Calu3 (cell line): ENCODE results near the gene CTNNBL1. TPM values are rescaled to one million over a fixed set of nuclear protein-coding genes. Genes with fewer than 3 reads are reported as not detected.

Source experiments
- BruUV-seq: library from RNA; stranded (reverse); fragments of 400-500 nt; replicated peaks from 2 replicates; lab custom pipeline; 2021; lab: Mats Ljungman, UMichigan
- CTCF ChIA-PET: fragments of 300-600 bp; sonication (Branson Sonifier 250); formaldehyde crosslinking; loops from one replicate; lab custom pipeline; 2022; ENCODE audit warnings: antibody characterized with exemption; lab: Charles Lee
- DNase-seq: peaks from one replicate; pipeline ENCODE4 v3.0.0; 2022
- H3K27ac Mint-ChIP-seq: one replicate; pipeline ENCODE4 v1.8.0; 2022; ENCODE audit warnings: mixed read lengths; ENCODE audit not compliant: unreplicated experiment
- H3K27me3 Mint-ChIP-seq: one replicate; pipeline ENCODE4 v1.8.0; 2022; ENCODE audit warnings: mixed read lengths; ENCODE audit not compliant: unreplicated experiment
- H3K36me3 Mint-ChIP-seq: one replicate; pipeline ENCODE4 v1.8.0; 2022; ENCODE audit warnings: mild to moderate bottlenecking, moderate library complexity, mixed read lengths; ENCODE audit not compliant: insufficient read depth, unreplicated experiment
- H3K4me1 Mint-ChIP-seq: one replicate; pipeline ENCODE4 v1.8.0; 2022; ENCODE audit warnings: mild to moderate bottlenecking, low read depth, mixed read lengths; ENCODE audit not compliant: unreplicated experiment
- H3K4me3 Mint-ChIP-seq: one replicate; pipeline ENCODE4 v1.8.0; 2022; ENCODE audit warnings: mild to moderate bottlenecking, low read depth, moderate library complexity, mixed read lengths; ENCODE audit not compliant: unreplicated experiment
- H3K9me3 Mint-ChIP-seq: one replicate; pipeline ENCODE4 v1.8.0; 2022; ENCODE audit warnings: low read depth, mixed read lengths; ENCODE audit not compliant: unreplicated experiment
- intact Hi-C: fragments of 100-400 bp; cut with micrococcal nuclease; formaldehyde crosslinking; loops from one replicate; pipeline ENCODE4 v1.10.0; 2022; ENCODE audit not compliant: unreplicated experiment
- total RNA-seq: library from RNA; stranded (reverse); gene quantifications from 2 replicates; pipeline ENCODE4 v1.2.3, GENCODE V29; 2022
- TF ChIP-seq, protein P1 (sequence below): fragments of 200-600 bp; IDR thresholded peaks from one replicate; pipeline ENCODE4 v1.8.0; 2022; ENCODE audit warnings: antibody characterized with exemption; ENCODE audit not compliant: unreplicated experiment

Gene CTNNBL1
- total RNA-seq, 1 experiment from 2014 or later = 106 TPM

GRCh38 chr20:37808233-37809070 is 114.6 kb downstream of the CTNNBL1 start:
- H3K36me3 Mint-ChIP-seq = peaks cover 11% of the 10 kb centered on the region
- no TSS peak for BruUV-seq
- DNase-seq = no peak
- intact Hi-C loops = no loop called here
- H3K27ac Mint-ChIP-seq = no peak overlapping the region
- TF ChIP-seq, protein P1, sequence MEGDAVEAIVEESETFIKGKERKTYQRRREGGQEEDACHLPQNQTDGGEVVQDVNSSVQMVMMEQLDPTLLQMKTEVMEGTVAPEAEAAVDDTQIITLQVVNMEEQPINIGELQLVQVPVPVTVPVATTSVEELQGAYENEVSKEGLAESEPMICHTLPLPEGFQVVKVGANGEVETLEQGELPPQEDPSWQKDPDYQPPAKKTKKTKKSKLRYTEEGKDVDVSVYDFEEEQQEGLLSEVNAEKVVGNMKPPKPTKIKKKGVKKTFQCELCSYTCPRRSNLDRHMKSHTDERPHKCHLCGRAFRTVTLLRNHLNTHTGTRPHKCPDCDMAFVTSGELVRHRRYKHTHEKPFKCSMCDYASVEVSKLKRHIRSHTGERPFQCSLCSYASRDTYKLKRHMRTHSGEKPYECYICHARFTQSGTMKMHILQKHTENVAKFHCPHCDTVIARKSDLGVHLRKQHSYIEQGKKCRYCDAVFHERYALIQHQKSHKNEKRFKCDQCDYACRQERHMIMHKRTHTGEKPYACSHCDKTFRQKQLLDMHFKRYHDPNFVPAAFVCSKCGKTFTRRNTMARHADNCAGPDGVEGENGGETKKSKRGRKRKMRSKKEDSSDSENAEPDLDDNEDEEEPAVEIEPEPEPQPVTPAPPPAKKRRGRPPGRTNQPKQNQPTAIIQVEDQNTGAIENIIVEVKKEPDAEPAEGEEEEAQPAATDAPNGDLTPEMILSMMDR = no peak
- H3K27me3 Mint-ChIP-seq = no peaks in the 10 kb centered on the region
- H3K4me1 Mint-ChIP-seq = no peaks in the 10 kb centered on the region
- CTCF ChIA-PET = no interaction called here
- no peaks in the 10 kb centered on the region for H3K9me3 Mint-ChIP-seq
- H3K4me3 Mint-ChIP-seq = no peak overlapping the region

DNA sequence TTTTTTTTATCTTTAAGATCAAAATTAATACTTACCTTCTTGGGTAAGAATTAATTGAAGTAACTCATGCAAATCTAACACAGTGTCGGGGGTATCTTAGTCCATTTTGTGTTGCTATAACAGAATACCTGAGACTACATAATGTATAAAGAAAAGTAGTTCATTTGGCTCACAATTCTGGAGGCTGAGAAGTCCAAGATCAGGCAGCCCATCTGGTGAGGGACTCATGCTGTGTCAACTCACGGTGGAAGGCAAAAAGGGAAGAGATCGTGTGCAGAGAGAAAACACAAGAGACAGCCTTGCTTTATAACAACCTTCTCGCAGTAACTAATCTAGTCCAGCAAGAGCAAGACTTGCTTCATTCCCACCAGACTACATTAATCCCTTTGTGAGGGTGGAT is 116.2 kb downstream of the CTNNBL1 start:
- Mint-ChIP-seq H3K9me3 (no peaks in the 10 kb centered on the region), H3K27ac (no peak overlapping the region), H3K27me3 (no peaks in the 10 kb centered on the region), H3K4me3 (no peak overlapping the region), H3K4me1 (no peaks in the 10 kb centered on the region), H3K36me3 (peaks cover 10% of the 10 kb centered on the region)
- intact Hi-C loops = no loop called here
- CTCF ChIA-PET = no interaction called here
- BruUV-seq = no TSS peak
- TF ChIP-seq, protein P1 = no peak
- no peak for DNase-seq

DNA sequence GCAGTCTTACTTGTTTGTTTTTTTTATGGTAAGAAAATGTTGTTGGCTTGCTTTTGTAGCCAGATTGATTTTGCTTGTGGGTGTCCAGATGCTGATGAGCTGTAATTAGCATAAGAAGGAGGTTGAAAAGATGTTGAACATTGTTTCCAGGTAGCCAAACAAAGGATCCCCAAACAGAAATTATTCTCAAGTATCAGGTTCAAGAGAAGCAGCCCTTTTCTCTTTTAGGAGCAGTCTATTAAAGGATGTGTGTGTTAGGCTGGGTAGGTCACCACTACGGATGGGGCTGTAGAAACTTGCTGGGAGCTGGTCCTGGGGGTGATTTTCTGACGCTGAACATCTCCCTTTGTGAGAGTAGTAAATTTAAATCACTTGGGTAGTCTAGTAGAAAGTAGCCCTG is 122.2 kb downstream of the CTNNBL1 start:
- CTCF ChIA-PET = no interaction called here
- Mint-ChIP-seq H3K27ac (no peak overlapping the region), H3K4me1 (peaks cover 13% of the 10 kb centered on the region), H3K4me3 (no peak overlapping the region), H3K9me3 (no peaks in the 10 kb centered on the region), H3K27me3 (no peaks in the 10 kb centered on the region), H3K36me3 (peaks cover 5% of the 10 kb centered on the region)
- TF ChIP-seq, protein P1 = no peak
- intact Hi-C loops = no loop called here
- no TSS peak for BruUV-seq
- no peak for DNase-seq

DNA sequence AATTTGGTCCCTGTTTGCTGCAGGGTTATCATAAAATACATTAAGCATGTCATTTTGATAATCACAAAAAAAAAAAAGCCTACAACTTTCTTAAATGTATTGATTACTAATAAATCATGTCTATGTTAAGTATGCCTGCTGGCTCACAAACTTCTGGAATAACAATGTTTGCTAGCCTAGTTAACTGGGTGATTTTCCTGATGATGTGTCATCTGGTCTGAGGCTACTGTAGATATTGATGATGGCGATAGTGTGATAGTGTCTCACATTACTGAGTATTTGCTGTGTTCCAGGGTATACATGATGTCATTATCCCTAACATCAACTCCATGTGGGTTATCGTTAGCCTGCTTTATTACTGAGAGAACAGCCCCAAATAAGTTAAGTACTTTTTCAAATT is 122.9 kb downstream of the CTNNBL1 start:
- no peak for DNase-seq
- intact Hi-C loops = no loop called here
- Mint-ChIP-seq H3K4me1 (peaks cover 18% of the 10 kb centered on the region), H3K36me3 (peaks cover 5% of the 10 kb centered on the region), H3K9me3 (no peaks in the 10 kb centered on the region), H3K27me3 (no peaks in the 10 kb centered on the region), H3K4me3 (no peak overlapping the region), H3K27ac (no peak overlapping the region)
- BruUV-seq = no TSS peak
- CTCF ChIA-PET = no interaction called here
- TF ChIP-seq, protein P1 = no peak
